Limb (tissue), 2 donors: ENCODE measurements around the gene RMRP.

ENCODE experiments used
- DNase-seq, 2 donors: peaks; one replicate each; pipeline ENCODE4 v3.0.0-alpha.2; 2016; ENCODE audit errors: extremely low spot score in 2 of 2

Gene RMRP

DNA sequence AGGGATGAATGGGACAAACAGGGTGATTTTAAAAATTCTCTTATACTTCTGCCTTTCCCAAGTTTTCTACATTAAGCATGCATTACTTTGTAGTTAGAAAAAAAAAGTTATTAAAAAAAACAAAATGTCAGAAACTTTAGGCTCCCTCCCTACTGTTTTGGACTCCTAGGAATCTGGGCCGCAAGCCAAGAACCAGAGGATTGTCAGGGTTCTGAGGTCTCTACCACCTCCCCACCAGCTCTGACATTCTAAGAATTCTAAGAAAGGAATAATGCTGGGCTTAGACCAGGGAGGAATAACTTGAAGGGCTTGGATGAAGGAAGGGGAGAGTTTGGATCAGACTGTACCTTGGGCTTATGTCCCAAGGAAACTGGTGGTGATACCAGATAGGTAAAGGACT lies 8.2 kb upstream of the RMRP start:
- DNase-seq = no peak

DNA sequence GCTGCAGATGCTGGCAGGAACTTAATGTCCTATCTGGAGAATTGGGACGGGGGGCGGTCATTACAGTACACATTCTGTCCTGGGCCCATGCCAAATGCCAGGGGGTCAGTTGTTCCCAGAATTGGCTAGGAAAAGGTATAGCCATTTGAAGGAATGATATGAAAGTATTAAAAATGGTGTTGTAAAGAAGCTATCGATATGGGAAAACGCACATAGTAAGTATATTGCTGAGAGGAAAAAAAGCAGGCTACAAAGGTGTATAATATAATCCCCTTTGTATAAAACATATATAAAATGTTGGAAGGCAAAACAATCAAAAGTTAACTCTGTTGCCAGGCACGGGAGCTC lies 7.6 kb upstream of the RMRP start:
- DNase-seq = no peak

DNA sequence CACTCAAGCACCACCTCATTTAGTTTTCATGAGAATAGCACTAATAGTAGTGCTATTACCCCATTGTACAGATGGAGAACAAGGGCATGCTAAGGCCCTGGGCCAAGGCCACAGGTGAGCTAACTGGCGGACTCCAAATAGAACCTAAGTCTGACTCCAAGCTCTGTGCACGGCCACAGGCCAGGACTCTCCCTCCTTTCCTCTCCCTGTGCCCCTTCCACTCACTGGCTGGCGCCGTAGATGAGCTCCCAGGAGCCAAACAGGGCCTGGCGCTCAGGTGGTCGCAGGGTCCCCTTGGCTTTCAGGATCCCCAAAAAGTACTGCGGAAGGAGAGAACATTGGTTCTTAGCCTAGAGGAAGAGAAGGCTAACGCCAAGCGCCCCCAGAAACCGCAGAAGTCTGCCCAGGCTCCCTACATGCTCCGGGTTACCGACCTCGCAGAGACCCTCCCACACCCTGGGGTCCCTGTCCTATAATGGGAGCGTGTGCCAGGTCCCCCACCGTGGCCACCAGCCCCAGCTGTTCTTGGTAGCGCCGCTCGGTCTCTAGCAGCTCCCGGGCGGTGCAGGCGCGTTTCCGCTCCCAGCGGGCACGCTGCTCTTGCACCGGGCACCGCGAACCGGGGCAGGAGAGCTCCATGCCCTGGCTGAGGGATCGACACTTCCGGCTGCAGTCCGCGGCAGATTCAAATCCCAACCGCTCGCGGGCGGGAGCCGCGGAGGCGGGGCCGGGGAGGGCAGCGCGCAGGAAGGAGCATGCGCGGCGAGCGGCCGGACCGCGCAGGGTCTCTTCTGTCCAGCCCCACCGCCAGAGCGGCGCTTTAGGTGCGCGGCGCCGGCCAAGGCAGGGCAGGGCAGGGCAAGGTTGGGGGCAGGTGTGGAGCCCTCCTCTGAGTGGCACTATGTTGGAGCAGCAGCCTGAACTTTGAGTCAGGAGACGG lies 7.0 kb upstream of the RMRP start, which contains the start of gene ARHGEF39:
Gene ARHGEF39 (minus strand): TSS at position 665 of the 940 bp plus-strand sequence. CDS start 26 bp downstream, at position 639.
- DNase-seq = peak; percentile 79 to 89

DNA sequence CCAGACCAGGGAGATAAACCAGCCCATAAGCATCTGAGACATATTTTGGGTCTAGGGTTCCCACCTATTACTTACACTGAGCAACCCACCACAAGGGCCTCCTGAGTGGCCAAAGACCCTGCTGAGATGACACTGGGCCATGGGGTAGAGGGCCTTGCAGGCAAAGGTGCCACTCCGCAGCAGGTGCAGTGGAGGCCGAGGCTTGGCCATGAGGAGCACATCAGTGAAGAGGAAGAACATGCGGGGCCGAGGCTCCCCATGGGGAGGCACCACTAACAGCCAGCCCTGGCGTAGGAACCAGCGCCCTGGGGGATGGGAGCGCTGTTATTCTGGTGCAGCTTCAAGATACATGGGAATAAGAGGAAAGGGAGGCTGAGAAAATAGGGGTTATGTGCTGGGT lies 4.6 kb upstream of the RMRP start:
- DNase-seq = no peak

DNA sequence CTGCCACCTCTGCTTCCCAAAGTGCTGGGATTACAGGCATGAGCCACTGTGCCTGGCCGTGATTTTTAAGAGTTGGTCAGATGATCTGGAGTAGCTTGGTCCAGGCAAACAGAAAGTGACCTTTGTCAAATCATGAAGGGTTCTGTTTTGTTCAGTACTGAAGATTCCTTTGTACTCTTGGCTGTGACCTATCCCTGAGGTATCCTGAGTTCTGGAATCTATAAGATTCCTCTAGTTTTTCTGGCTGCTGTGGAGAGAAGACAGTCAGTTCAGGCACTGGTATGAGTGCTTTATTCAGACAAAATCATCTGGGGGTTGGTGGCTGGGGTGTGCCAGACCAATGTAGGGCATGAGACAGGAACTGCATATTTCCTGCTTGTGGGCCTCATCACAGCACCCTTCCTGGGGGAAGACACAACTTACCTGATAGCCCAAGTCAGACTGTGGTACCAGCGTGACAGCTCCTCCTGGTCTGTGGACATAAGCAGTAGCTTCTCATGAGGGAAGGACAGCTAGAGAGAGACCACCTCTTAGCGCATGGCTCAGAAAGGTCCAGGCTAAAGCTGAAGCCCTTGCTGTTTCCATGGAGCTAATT lies 4.0 kb upstream of the RMRP start:
- DNase-seq = no peak

DNA sequence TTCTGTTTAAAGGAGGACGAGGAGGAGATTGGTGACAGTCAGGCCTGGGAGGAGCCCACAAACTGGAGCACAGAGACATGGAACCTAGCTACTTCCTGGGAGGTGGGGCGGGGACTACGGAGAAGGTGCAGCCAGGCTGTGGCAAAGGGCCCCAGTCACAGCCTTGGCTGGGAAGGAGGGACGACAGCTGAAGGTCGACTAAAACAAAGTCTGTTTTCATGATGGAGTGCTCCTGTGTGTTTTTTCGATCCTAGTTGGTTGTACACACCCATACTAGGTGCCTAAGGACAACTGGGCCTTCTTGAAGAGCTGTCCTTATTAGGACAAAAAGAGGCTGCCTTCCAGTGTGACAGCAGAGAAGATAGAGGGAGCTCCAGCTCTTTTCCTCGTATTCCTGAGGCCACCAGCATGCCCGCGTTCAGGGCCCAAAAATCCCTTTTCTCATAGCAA lies 3.2 kb upstream of the RMRP start:
- DNase-seq = no peak

DNA sequence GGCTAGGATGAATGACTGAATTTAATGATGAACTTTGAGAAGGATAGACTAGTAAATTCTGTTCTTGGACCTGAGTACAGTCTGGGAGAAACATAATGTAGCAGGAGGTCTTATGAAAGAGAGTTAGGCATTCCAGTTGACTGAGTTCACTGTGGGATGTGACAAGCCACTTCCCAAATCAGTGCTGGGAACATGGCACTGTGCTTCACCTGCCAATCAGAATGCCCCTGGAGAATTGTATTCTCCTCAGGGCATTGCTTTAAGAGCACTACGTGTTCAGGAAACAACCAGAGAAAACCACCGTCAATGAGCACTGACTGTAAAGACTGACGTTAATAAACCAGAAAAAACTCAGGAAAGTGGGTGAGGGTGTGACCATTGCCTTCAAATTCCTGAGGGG lies 1.5 kb upstream of the RMRP start:
- DNase-seq = no peak

DNA sequence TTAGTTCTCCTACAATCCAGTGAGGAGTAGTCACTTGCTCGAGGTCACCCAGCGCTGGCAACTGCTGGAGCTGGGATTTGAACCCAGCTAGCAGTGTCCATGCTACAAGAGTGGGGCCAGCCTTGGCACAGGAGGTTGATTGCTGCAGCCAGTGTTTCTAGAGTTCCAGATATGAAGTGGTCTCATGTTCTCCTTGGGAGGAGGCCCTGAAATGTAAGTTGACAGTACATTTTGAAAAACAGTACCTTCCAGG lies 1.1 kb upstream of the RMRP start:
- peak; percentile 47 to 57 for DNase-seq

DNA sequence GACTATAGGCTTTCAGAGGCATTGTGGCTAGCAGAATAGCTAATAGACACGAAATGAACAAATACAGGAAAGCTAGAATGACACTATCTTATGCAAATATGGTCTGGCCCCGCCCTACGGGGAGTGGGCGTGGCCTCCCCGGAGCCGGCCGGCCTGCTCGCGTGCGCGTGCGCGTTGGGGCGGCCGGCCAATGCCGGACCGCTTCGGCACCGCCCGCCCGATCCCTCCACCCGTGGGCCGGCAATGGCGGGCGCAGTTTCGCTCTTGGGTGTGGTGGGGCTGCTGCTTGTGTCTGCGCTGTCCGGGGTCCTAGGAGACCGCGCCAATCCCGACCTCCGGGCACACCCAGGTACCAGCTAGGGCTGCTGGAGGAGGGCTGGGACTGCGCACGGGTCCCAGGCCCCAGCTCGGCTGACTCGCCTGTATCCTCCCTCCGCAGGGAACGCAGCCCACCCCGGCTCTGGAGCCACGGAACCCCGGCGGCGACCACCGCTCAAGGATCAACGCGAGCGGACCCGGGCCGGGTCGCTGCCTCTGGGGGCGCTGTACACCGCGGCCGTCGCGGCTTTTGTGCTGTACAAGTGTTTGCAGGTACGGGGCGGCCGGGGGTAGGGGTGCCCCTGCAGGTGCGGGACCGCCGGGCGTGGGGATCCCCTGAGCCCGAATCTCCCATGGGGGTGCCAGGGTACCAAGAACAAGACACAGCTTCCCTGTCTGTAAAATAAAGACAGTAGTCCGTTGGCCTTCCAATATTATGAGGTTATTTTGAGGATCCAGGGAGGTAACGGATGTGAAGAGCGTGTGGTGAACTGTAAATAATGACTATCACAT lies 533 bp upstream of the RMRP start, which contains the start of gene CCDC107:
Gene CCDC107 (plus strand): TSS at position 156 of the 831 bp plus-strand sequence. CDS start 88 bp downstream, at position 244.
- DNase-seq = peak; percentile 88 to 94

DNA sequence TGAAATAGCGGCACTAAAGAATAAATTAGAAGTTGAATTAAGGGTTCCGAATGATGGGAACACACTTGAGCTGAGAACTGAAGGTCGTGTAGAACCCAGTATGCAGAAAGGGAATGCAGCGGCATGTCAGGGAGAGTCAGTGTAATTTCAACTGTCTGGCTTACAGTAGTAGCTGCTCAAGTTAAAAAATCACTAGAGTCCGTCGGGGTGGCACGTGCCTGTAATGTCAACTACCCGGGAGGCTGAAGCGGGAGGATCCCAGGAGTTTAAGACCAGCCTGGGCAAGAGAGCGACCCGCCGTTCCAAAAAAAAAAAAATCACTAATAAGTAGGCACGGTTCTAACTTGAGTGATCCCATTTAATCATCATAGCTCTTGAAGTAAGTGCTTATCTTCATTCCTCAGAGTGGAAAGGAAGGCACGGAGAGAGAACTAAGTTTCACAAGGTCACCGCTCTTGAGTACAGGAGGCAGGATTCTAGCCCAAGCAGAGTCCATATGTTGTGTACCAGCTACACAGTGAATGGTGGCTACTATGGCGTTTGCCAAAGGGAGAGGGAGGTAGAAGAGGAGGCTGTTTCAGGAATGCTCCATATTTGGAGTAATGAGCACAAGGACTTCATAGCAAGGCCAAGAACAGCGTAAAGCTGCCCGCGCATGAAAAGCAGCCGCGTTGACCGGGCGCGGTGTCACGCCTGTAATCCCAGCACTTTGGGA lies 831 bp downstream of the RMRP start:
- DNase-seq = peak in 1 of 2 donors; percentile 63

DNA sequence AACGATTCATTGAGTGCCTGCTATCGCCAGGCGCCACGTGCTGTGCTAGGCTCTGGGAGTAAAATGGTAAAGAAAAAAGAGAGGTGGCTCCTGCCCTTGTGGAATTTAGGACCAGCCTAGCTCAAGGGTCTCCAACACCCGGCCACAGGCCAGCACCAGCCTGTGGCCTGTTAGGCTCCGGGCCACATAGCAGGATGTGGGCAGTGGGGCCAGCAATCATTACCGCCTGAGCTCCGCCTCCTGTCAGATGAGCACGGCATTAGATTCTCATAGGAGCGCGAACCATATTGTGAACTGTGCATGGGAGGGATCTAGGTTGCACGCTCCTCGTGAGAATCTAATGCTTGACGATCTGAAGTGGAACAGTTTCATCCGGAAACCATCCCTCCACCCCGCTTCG lies 1.5 kb downstream of the RMRP start:
- no peak for DNase-seq

DNA sequence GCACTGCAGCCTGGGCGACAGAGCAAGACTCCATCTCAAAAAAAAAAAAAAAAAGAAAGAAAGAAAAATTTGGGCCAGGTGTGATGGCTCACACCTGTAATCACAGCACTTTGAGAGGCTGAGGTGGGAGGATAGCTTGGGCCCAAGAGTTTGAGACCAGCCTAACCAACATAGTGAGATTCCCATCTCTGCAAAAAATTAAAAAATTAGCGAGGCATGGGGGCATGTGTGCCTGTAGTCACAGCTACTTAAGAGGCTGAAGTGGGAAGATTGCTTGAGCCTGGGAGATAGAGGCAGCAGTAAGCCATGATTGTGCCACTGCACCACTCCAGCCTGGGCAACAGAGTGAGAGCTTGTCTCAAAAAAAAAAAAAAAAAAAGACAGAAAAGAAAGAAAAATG lies 4.2 kb downstream of the RMRP start:
- no peak for DNase-seq

DNA sequence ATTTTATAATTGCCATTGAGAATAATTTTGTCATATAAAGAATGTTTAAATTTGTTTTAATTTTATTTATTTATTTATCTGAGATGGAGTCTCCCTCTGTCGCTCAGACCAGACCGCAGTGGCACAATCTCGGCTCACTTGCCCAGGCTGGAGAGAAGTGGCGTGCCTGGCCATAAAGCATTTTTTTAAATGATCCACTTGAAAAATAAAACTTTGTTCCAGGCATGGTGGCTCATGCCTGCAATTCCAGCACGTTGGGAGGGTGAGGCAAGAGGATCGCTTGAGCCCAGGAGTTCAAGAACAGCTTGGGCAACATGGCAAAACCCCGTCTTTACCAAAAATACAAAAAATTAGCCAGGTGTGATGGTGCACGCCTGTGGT lies 5.0 kb downstream of the RMRP start:
- no peak for DNase-seq

DNA sequence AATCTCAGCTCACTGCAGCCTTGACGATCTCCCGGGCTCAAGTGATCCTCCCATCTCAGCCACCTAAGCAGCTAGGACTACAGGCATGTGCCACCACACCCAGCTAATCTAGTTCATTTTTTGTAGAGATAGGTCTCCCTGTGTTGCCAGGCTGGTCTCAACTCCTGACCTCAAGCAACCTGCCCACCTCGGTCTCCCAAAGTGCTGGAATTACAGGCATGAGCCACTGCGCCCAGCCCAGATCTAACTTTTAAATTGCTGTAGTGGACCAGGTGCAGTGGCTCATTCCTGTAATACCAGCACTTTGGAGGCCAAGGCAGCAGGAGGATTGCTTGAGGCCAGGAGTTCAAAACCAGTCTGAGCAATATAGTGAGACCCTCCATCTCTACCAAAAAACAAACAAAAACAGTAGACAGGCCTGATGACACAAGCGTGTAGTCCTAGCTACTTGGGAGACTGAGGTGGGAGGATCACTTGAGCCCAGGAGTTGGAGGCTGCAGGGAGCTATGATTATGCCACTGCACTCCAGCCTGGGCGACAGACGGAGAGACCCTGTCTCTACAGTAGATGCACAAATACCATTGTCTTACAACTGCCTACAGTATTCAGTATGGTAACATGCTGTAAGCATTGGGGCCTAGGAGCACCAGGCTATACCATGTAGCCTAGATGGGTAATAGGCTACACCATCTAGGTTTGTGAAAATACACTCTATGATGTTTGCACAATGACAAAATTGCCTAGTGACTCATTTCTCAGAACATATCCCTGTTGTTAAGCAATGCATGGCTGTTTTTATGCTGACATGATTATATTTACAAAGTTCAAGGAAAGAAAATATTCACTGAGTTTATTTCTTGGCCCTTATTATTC lies 5.6 kb downstream of the RMRP start:
- no peak for DNase-seq

DNA sequence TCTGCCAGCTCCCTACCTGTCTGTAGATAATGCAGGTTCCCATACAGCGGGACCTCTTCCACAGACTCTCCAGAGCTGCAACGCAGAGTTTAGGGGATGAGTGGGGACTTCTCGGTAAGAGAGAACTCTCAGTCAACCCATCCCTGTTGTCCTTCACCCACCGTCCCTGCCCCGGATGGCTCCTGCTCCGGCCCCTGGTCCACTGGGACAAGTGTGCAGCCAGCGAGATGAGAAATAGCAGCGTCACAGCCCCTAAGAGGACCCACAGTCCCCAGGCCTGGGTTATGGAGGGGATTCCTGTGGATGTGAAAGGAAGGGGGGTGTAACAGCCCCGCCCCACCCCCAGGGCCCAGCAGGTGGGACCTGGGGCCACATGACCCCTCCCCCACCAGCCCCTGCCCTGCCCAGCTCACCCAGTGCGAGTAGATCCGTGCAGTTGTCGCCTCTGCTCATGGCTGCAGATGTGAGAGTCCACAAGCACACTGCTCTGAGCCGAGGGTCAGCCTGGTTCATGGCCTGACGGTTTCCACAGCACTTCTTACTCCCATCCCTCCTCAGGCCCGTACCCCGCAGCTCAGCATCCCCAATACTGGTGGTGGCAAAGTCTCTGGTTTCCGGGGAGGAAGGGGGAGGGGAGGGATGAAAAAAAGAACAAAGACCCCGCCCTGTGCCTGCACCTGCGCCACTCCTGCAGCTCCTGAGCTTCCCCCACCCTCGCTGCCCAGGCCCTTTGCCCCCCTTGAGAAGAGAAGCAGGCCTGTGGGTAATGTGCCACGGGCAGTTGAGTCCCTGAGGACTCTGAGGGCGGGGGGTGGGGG lies 7.3 kb downstream of the RMRP start, which contains the start of gene SIT1:
Gene SIT1 (minus strand): TSS at position 591 of the 818 bp plus-strand sequence. CDS start 78 bp downstream, at position 513.
- no peak for DNase-seq

DNA sequence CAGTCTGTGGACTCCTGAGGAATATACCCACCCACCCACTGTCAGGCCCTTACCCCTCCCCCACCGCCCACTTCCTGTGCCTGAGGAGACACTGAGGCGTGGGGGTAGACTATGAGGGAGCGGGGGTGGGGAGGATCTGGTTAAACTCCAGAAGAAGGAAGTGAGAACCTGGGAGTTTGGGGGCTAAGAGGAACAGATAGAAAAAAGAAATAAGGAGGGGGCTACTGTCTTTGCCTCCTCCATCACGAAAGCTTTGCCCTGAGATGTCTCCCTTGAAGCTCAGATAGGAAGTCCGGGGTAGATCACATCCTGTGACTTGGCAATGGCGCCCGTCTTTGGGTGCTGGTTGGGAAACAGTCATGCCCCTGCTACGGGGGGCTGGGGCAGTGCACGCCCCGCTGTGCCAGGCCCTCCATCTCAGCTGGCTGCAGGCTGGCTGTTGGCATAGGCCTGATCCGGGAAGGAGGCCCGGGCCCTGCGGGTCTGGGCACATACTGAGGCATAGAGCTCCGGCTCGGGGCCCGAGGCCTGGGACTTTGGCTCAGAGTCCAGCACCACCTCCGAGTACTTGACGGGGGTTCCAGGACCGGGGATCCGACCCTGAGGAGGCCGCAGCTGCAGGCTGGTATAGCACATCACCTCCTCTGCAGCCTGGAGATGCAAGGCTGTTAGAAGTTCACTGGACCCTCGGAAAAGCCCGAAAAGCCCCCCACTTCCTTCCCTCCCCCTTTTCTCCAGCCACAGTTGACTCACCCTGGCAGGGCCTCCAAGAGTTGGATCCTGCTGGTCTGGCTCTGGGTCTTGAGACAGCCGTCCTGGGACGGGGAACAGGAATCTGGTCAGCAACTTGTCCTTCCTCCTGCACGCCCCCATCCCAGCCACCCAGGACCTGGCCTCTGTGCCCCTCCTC lies 8.1 kb downstream of the RMRP start:
- no peak for DNase-seq

DNA sequence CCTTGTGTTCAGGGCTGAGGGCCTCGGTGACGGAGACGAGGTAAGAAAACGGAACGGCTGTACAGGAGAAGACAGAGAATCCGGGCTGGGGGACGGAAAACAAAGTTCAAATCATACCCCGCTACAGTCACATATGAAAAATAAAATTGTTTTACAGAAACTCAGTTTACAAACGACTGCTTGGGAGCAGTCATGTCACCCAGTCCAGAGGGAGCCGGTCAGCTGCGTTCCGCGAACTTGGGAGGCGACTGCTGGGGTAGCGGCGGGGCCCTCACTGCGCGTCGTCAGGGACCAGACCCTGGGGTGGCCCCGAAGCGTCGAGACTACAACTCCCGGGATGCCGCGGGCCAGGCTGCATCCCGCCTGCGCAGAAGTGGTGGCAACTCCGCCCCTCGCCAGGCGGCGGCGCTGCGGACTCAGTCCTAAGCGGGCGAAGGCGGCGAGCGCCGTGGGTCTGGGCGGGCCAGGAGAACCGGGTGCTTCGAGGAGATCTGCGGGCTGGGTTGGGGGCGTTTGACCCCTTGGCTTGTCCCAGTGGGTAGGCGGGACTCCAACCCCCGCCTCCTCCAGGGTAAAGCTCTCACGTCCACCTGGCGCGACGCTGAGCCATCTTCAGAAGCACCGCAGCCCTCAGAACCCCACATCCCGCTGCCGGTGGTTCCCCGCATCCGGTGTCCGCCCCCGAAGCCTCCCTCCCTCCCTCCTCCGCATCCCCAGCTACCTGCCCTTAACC lies 11.1 kb downstream of the RMRP start:
- DNase-seq = peak; percentile 95 to 97

DNA sequence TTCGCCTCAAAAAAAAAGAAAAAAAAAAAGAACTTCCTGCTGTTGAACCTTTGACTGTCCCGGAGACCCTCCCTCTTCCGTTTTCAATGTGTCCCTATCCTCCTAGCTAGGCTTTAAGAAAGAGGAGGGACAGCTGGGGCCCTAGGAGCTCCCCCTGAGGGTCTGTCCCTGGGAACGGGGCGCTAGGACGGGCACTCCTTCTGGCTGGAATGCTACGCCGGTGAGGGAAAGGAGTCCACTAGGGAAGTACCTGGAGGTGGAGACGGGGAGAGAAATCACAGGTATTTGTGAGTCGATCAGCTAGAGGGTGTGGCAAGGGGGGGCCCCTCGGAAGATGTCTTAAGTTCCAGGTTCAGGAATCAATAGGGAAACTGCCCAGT lies 11.7 kb downstream of the RMRP start:
- peak; percentile 51 to 75 for DNase-seq
